Regular cardiac myocyte (primary cell): ENCODE results near the gene PSMF1. TPM values are rescaled to one million over a fixed set of nuclear protein-coding genes. Genes with fewer than 3 reads are reported as not detected.

Source experiments
- total RNA-seq: library from RNA; depleted of rRNA; stranded (reverse); fragments of >200 nt; gene quantifications from 2 replicates; pipeline ENCODE4 v1.2.3, GENCODE V29; 2014

Gene PSMF1
- 17.2 and 26.5 TPM in 2 replicates for total RNA-seq

GRCh38 chr20:1118336-1119127 lies at the start of gene PSMF1:
Gene PSMF1 (plus strand): TSS chr20:1118602. CDS start chr20:1118774, 172 bp downstream.

GRCh38 chr20:1184638-1185315 lies 66.4 kb downstream of the PSMF1 start, which contains the start of gene TMEM74B:
Gene TMEM74B (minus strand): TSS chr20:1184981. CDS start chr20:1183801, 1,180 bp downstream.

GRCh38 chr20:1202762-1203504 lies 84.5 kb downstream of the PSMF1 start, which contains the start of gene C20orf202:
Gene C20orf202 (plus strand): TSS chr20:1203454. CDS start chr20:1203586, 132 bp downstream.

Other genes with a start within 250 kb of the PSMF1 start
- under 0.01 TPM in 1 of 2 replicates, not detected in the other for gene ANGPT4, start 202.3 kb upstream of the PSMF1 start, total RNA-seq
- gene RSPO4, start 116.3 kb upstream of the PSMF1 start, total RNA-seq = not detected in 2 replicates
- gene TMEM74B, start 66.4 kb downstream of the PSMF1 start, total RNA-seq = under 0.01 TPM in 1 of 2 replicates, not detected in the other
- gene C20orf202, start 84.9 kb downstream of the PSMF1 start, total RNA-seq = not detected in 2 replicates
- gene RAD21L1, start 107.4 kb downstream of the PSMF1 start, total RNA-seq = 0.19 TPM in 1 of 2 replicates, not detected in the other
- 12.7 and 13.6 TPM in 2 replicates for gene SNPH, start 147.7 kb downstream of the PSMF1 start, total RNA-seq
- 2.3 TPM in 2 replicates for gene SDCBP2, start 210.5 kb downstream of the PSMF1 start, total RNA-seq